Fibroblast of upper back skin (primary cell): ENCODE data around the gene ATAD2B.

Experiments used
- DNase-seq: peaks from one replicate; pipeline ENCODE4 v3.0.0-alpha.2; 2013

Gene ATAD2B

DNA sequence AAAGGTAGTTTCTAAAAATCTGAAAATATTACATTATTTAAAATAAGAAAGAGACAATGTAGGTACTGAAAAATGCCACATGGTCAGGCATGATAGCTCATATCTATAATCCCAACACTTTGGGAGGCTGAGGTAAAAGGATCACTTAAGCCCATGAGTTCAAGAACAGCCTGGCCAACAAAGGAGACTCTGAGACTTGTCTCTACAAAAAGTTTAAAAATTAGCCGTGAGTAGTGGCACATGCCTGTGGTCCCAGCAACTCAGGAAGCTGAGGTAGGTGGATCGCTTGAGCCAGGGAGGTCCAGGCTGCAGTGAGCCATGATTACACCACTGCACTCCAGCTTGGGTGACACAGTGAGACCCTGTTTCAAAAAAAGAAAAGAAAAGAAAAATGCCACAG, 21.8 kb downstream of the ATAD2B start:
- DNase-seq: peak; percentile 21

DNA sequence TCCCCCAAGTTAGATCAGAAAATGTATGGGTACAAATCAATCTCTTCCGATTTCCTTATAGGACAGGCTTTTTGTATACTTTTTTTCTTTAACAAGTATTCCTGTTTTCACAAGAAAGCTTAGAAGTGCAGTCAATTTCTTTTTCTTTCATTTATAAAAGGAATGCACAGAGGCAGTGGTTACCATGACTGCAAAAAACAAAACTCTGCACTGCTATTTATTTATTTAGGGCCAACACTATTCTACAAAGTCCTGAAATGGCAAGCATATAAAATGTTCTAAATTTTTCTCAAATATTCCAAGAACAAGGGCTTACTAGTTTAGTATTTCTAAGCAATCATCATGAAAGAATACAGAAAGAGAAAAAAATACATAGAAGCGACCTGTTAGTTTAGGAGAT, 22.2 kb downstream of the ATAD2B start:
- DNase-seq: no peak

DNA sequence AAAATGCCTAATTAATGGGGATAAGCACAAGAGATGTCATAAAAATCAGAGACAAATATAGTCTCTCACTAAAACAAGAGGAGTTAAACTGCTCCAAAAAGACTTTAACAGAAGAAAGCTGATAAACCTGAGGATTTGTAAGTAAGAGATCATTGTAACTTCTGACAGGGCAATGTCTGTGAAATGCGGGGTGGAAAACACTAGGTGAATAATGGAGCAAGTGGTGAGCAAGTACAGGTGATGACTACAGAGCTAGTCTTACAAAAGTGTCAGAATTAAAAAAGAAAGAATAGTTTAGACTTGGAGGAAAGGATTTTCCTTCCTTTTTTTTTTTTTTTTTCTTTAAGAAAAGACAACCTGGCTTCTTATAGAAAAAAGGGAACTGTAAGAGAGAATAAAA, 22.7 kb downstream of the ATAD2B start:
- DNase-seq: no peak

DNA sequence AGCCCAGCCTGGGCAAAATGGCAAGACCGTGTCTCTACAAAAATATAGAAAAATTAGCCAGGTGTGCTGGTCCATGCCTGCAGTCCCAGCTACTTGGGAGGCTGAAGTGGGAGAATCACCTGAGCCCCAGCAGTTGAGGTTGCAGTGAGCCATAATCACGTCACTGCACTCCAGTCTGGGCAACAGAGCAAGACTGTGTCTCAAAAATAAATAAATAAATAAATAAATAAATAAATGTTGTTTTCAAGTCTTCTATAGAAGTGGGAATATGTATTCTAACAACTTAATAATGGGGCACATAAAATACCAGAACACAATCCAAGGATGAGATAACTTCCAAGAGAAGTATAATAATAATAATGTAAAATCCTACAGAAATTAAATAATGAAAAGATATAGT, 23.9 kb downstream of the ATAD2B start:
- no peak for DNase-seq

DNA sequence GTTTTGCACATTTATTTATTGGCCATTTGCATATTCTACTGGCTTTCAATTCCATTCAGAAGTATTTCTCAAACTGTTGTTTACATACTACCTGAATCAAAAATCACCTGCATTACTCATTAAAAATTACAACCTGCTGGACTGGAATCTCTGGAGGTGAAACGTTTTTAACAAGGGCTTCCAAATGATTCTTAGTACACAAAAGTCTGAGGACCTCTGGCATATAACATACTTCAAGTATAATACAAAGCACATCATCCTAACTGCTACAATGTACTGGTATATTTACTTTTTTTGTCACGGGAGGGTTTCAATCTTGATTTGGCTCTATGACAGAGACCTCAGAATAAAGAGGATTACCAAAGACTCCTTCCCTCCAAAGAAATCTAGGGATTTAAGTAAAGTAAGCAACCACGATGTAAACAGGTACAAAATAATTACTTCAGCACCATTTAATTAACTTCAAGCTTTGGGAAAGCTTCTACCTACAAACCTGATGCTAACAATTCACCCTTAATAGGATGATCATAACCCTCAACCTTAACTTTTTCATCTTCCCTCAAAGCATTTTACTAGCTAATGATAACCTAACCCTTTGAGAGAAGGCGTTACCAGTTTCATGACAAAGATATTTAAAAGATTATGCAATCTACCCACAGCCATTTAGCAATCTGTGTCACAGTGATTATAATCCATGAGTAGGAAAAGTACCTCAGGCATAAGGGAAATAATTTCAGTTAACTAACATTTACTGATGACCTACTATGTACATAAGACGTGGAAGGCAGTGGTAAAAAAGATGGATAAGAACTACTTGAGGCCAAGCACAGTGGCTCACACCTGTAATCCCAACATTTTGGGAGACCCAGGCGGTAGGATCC, 24.7 kb downstream of the ATAD2B start:
- peak; percentile 14 for DNase-seq

DNA sequence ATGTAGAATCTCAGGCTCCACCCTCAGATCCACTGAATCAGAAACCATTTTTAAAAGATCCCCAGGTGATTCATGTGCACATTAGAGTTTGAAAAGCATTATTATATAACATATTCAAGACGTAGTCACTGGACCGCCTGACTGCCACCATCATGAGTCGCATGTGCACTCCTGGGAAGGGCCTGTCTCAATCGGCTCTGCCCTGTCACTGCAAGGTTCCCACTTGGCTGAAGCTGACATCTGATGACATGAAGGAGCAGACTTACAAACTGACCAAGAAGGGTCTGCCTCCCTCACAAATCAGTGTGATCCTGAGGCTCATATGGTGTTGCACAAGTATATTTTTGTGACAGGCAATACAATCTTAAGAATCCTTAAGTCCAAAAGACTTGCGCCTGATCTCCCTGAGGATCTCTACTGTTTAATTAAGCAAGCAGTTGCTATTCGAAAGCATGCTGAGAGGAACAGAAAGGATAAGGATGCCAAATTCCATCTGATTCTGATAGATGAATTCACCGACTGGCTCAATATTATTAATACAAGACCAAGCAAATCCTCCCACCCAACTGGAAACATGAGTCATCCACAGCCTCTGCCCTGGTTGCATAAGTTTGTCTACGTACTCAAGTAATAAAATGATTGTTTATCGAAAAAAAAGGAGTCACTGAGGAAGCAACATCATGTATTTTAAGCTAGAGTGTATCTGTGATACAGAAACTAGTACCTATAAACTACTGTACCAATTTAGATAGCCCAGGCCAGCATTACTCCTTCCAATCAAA, 26.2 kb downstream of the ATAD2B start:
- DNase-seq: peak; percentile 79

DNA sequence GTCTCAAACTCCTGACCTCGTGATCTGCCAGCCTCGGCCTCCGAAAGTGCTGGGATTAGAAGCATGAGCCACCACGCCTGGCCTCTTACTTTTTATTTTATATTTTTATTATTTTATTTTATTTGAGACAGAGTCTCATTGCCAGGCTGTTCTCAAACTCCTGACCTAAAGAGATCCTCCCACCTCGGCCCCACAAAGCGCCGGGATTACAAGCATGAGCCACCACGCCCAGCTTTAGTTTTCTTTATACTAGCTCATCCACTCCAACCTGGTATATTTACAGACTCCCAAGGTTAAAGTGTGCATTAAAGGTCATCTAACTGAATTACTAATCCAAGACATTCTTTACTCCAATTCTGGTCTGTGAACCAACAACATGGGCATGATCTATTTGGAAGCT, 26.8 kb downstream of the ATAD2B start:
- DNase-seq: no peak

DNA sequence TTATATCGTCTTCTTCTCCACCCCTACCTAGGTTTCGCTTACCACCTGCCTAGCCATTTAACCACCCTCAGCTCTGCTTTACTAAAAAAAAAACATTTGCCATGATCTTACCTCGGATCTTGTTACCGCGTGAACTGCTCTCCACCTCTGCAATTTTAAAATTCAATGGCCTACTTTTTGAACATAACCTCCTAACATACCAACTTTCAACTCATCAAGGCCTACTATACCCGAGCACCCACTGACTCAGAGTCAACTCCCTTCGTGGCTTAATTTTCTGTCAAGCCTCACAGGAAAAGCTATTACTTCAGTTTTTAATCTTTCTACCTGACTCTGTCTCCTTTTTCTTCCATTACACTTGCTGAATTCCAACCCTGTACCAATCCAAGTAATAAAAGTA, 55.7 kb downstream of the ATAD2B start:
- no peak for DNase-seq

DNA sequence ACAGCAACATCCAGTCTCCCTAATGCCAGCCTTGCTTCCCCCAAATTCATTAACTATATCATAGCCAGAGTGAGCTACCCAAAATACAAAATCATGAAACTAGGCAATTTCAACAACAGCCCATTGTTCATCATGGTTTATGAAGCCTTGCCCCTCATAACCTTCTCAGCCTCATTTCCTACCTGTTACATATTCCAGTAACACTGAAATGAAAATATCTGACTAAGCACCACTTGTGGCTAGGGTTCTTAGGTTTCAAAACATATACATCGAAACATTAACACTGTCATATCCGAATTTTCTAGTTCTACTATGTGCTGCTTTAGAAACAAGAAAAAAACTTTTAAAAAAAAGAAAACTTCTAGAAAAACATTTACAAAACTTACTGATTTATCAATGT, 59.5 kb downstream of the ATAD2B start:
- DNase-seq: no peak

DNA sequence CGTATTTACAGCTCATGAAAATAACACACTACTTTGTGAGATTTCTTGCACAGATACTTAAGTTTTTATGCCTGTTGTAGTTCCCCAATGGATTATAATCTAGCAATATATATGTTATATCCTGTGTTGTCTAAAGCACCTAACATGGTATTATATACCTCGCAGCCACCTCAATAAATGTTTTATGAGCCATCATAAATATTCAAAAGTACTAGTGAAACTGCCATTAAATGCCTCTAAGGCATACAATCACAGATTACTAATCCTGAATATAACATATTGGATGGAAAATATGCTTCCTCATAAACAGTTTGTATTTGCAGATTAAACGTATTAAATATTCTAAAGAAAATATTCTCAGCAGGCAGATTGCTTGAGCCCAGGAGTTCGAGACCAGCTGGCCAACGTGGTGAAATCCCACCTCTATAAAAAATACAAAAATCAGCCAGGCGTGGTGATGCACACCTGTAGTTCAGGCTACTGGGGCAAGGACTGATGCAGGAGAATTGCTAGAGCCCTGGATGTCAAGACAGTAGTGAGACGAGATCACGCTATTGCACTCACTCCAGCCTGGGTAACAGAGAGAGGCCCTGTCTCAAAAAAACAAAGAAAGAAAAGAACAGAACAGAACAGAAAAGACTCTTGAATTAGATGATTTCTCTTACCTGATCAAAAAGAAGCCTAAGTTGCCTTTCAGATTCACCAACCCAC, 64.1 kb downstream of the ATAD2B start:
- no peak for DNase-seq

DNA sequence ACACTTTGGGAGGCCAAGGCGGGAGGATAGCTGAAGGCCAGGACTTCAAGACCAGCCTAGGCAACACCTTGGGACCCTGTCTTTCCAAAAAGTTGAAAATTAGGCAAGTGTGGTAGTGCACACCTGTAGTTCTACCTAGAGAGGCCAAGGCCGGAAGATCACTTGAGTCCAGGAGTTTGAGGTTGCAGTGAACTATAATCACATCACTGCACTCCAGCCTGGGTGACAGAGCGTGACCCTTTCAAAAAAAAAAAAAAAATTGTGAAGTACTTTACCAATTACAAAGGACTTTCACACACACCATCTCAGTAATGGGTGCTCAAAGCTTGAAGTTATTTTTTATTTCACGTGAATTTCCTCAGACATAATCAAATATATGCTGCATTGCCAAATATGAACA, 65.0 kb downstream of the ATAD2B start:
- DNase-seq: no peak

DNA sequence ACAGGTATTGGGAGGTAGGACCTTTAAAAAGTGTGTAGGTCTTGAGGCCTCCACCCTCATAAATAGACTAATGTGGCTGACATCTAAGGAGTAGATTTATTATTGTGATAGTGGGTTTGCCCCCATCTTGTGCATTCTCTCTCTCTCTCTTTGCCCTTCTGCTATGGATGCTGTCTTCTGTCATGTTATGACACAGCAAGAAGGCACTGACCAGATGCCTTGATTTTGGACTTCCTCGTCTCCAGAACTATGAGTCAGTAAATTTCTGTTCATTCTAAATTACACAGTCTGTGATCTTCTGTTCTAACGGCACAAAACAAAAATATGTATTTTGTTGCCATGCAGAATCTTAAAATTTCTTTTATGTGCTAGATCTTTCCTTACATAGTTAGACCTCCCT, 66.9 kb downstream of the ATAD2B start:
- DNase-seq: no peak

DNA sequence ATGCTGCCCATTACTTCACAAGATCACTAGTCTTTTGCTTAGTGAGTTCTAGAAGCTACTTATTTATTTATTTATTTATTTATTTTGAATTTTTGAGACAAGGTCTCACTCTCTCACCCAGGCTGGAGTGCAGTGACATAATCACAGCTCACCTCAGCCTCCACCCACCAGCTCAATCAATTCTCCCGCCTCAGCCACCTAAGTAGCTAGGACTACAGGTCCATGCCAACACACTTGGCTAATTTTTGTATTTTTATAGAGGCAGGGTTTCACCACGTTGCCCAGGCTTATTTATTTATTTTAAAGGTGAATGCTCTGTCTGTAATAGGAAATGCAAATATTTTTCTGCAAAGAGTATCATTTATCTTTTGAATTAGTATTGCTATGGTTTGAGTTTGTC, 67.7 kb downstream of the ATAD2B start:
- DNase-seq: no peak

DNA sequence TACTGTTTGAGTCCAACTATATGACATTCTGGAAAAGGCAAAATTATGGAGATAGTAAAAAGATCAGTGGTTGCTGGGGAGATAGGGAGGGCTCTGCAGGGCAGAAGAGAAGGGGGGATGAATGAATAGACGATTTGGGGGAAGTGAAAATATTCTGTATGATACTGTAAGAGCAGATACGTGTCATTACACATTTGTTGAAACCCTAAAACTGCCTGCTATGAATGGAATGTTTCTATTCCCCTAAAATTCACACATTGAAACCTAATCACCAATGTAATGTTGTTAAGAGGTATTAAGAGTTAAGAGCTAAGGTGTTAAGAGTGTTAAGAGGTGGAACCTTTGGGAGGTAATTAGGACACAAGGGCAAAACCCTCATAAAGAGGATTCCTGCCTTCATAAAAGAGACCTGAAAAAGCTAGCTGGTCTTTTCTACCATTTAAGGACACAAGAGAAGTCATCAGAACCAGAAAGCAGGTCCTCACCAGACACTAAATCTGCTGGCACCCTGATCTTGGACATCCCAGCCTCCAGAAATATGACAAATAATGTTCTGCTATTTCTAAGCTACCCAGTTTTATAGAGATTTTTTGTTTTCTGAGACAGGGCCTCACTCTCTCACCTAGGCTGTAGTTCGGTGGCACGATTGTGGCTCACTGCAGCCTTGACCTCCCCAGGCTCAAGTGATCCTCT, 76.2 kb downstream of the ATAD2B start:
- no peak for DNase-seq

DNA sequence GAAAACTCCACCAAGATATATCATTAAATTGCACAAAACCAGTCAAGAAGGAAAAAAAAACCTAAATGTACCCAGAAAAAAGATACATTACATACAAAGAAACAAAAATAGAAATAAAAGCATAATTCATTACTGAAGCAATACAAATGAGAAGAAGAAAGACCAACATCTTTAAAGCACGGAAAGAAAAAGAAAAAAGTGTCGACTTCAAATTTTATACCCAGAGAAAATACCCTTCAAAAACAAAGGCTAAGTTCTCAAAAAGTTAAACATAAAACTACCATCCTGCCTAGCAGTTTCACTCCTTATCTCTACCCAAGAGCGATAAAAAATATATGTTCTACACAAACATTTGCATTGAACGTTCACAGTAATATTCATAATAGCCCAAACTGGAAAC, 82.0 kb downstream of the ATAD2B start:
- no peak for DNase-seq

DNA sequence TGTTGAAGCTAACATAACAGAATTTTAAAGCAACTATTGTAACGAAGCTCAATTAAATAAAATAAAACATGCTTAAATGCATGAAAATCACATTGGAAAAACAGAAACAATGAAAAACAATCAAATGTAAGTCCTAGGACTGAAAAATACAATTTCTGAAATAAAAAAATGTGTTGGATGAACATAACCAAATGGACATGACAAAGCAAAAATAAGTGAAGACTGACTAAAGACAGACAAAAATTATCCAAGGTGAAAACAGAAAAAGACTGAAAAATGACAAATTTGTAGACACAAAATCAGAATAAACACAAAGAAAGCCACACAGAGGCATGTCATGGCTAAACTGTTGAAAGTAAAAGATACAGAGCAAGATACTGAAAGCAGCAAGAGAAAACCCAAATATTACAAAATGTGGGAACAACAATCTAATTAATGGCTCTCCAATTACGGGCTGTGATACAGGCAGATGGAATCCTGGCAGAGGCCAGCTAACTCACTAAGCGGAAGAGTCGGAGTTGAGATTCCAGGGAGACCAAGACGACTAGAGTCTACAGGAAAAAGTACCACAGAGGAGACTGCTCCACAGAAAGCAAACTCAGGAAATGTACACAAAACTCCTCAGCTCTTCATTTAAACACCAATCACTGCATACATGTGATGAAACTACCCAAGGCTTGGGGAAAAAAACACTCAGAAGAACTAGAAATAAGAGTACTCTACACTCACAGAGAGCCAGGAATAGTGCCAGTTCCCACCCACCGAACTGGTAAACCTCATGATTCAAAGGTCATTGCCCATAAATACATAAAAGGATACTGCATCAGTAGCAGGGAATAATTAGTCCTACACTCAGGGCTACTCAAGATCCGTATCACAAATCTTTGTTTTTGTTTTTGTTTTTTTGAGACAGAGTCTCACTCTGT, 83.6 kb downstream of the ATAD2B start:
- peak; percentile 12 for DNase-seq

DNA sequence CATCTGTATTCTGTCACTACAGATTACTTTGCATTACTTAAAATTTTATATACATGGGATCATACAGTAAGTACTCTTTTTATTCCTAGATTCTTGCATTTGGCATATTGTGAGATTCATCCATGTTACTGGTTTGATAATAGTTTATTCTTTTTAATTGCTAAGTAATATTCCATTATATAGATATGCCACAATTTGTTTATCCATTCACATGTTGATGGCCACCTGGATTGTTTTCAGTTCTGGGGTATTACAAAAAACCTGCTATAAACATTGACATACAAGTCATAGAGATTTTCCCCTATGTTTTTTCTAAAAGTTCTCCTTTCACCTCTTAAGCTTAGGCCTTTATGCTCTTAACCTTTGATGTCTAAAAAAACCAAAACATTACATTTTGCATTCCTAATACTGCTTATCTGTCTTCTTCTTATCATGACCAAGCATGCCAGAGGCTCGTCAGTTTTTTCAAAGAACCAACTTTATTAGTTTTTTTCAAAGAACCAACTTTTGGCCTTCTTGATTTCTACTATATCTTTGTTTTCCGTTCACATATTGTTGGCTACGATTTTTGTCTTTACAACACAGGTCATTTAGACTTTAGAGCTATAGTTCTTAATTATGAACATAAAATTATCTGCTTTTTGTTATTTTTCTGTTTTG, 86.9 kb downstream of the ATAD2B start:
- DNase-seq: no peak

DNA sequence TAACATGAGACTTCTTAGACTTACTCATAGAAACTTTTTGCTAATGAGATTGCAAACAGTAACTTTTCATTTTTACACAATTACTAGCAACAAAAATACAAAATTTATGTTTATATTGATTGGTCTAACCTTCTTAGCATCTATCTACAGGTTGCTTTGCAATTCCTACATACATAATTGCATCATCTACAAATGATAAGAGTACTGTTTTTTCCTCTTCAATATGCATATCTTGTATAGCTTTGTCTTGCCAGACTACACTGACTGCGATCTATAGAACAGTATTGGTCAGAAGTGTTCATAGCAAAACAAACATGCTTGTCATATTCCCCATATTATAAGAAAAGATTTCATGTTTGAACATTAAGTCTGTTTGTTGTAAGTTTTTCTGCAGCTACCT, 87.9 kb downstream of the ATAD2B start:
- DNase-seq: no peak

DNA sequence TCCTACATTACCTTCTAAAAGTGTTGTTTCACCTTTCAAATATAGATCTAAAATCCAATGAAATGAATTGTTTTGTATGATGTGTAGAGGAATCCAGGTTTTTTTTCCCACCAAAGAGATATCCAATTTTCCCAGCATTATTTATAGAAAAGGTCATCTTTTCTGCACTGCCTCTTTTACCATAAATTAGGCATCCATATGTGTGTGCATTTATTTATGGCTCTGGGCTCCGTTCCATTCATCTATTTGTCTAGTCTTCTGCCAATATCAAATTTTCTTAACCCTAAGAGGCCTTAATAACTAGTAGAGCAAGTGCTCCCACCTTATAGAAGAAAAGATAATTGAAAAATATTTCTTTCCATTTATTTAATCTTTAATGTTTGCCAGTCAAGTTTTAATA, 88.3 kb downstream of the ATAD2B start:
- no peak for DNase-seq

DNA sequence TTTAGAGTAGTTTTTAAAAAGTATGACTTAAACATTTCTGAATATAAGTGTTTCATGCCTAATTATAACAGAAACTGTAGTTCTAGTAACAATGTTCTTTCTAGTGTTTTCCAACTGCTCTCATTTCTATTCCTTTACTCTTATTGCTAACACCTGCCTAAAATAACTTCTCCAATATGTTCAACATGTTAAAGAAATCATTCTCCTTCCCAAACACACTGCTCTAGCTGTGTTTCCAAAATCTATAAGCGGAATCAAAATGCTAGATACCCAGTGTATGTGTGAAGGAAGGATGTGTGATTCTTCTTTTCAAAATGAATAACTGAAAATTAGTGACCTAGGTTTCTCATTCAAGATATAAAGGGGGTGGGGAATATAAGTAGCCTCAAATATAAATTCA, 89.1 kb downstream of the ATAD2B start:
- DNase-seq: no peak

DNA sequence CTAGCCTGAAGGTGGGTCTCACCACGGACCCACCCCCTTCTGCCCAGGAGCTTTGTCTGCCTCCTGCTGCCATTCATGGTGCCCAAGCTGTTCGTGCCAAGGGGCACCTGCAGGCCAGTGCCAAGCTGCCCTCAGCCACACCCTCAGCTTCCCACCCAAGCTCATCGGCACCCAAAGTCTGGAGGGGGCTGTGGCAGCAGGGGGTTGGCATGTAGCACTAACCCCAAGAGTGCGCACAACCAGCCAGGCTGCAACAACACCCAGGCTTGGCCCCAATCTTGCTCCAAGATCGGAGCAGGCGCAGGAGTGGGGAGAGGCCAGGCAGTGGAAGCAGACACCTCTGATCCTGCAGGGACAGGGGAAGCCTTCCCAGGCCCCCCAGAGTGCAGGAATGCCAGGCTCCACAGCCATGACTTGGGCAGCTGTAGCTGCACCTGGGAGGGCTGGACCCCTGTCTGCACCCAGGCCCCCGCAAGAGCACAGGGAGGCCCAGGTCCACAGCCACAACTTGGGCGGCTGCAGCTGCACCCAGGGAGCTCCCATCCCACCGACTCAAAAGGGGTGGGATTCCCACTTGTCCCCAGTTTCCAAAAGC, 89.9 kb downstream of the ATAD2B start:
- no peak for DNase-seq
